CD14-positive monocyte (primary cell): ENCODE results near the gene MTX1. TPM values are rescaled to one million over a fixed set of nuclear protein-coding genes. Genes with fewer than 3 reads are reported as not detected.

ENCODE experiments used
- DNase-seq, 3 donors: peaks; one replicate each; pipeline ENCODE4 v3.0.0-alpha.2; 2011 to 2022
- H2AFZ ChIP-seq: 2 replicates; pipeline ENCODE4 v1.6.0; 2012; ENCODE audit warnings: mild to moderate bottlenecking, low read depth, low read length, inconsistent platforms; ENCODE audit not compliant: insufficient read depth, poor library complexity, severe bottlenecking
- H3K27ac ChIP-seq, 2 donors: 1 replicate in 1 of 2; 2 replicates in 1 of 2; pipeline ENCODE4 v1.5.1; 2012 to 2013; ENCODE audit warnings: low read length in 2 of 2, control low read depth in 1 of 2, inconsistent platforms in 1 of 2, low read depth in 1 of 2, mild to moderate bottlenecking in 1 of 2
- H3K27me3 ChIP-seq, 2 donors: one replicate each; pipeline versions ENCODE4 v1.6.0 to v1.6.1; 2011 to 2013; ENCODE audit warnings: low read length in 2 of 2; ENCODE audit not compliant: control insufficient read depth in 2 of 2, insufficient read depth in 2 of 2
- H3K36me3 ChIP-seq, 2 donors: replicated peaks in 1 of 2; 1 replicate in 1 of 2; 2 replicates in 1 of 2; pipeline versions ENCODE4 v1.5.1 to v1.6.1; 2012 to 2013; ENCODE audit warnings: low read length in 2 of 2, control low read depth in 1 of 2, inconsistent platforms in 1 of 2, mild to moderate bottlenecking in 1 of 2; ENCODE audit not compliant: insufficient read depth in 2 of 2, control insufficient read depth in 1 of 2
- H3K4me1 ChIP-seq, 2 donors: 1 replicate in 1 of 2; 2 replicates in 1 of 2; pipeline versions ENCODE4 v1.5.1 to v1.6.1; 2012 to 2013; ENCODE audit warnings: low read length in 2 of 2, control low read depth in 1 of 2, inconsistent platforms in 1 of 2, mild to moderate bottlenecking in 1 of 2, moderate library complexity in 1 of 2; ENCODE audit not compliant: insufficient read depth in 2 of 2, control insufficient read depth in 1 of 2
- H3K4me2 ChIP-seq: replicated peaks from 2 replicates; pipeline ENCODE3; 2012; ENCODE audit warnings: low read length, moderate library complexity, mild to moderate bottlenecking; ENCODE audit not compliant: poor library complexity, severe bottlenecking; ENCODE audit errors: extremely low read depth
- H3K4me3 ChIP-seq, 3 experiments: fragments of 200-600 bp in 1 of 3; sonication (generic) in 1 of 3; replicated peaks in 1 of 3; 1 replicate in 2 of 3; 2 replicates in 1 of 3; pipeline ENCODE4 v1.5.1; 2011 to 2013; ENCODE audit warnings: low read length in 3 of 3, mild to moderate bottlenecking in 3 of 3, control low read depth in 2 of 3, low read depth in 2 of 3, inconsistent platforms in 1 of 3, moderate library complexity in 1 of 3
- H3K79me2 ChIP-seq: 2 replicates; pipeline ENCODE4 v1.6.0; 2012; ENCODE audit warnings: mild to moderate bottlenecking, control low read depth, inconsistent platforms, low read length, moderate library complexity; ENCODE audit not compliant: insufficient read depth
- H3K9ac ChIP-seq: 2 replicates; pipeline ENCODE4 v1.6.0; 2017; ENCODE audit warnings: low read length, mild to moderate bottlenecking; ENCODE audit not compliant: insufficient read depth, poor library complexity, severe bottlenecking
- H3K9me3 ChIP-seq, 2 donors: replicated peaks in 1 of 2; 1 replicate in 1 of 2; 2 replicates in 1 of 2; pipeline versions ENCODE4 v1.5.1 to v1.6.1; 2012 to 2013; ENCODE audit warnings: low read length in 2 of 2, control low read depth in 1 of 2; ENCODE audit not compliant: control insufficient read depth in 1 of 2, insufficient read depth in 1 of 2
- H4K20me1 ChIP-seq: 2 replicates; pipeline ENCODE4 v1.6.0; 2012; ENCODE audit warnings: mild to moderate bottlenecking, low read length, control low read depth, moderate library complexity; ENCODE audit not compliant: insufficient read depth
- H3K27ac Mint-ChIP-seq, 7 donors: one replicate each; pipeline ENCODE4 v1.8.0; 2020; ENCODE audit warnings: mild to moderate bottlenecking in 7 of 7, mixed read lengths in 7 of 7, moderate library complexity in 6 of 7, inconsistent platforms in 2 of 7
- H3K27me3 Mint-ChIP-seq, 3 donors: one replicate each; pipeline ENCODE4 v1.8.0; 2021 to 2022; ENCODE audit warnings: low read depth in 3 of 3, mild to moderate bottlenecking in 3 of 3, mixed read lengths in 3 of 3, moderate library complexity in 3 of 3, inconsistent platforms in 1 of 3
- H3K36me3 Mint-ChIP-seq, 2 donors: one replicate each; pipeline ENCODE4 v1.8.0; 2020; ENCODE audit warnings: mixed read lengths in 2 of 2, inconsistent platforms in 1 of 2, mild to moderate bottlenecking in 1 of 2
- H3K4me1 Mint-ChIP-seq: one replicate; pipeline ENCODE4 v1.8.0; 2020; ENCODE audit warnings: mild to moderate bottlenecking, mixed read lengths
- H3K4me3 Mint-ChIP-seq, 2 donors: one replicate each; pipeline ENCODE4 v1.8.0; 2020; ENCODE audit warnings: mild to moderate bottlenecking in 2 of 2, mixed read lengths in 2 of 2, moderate library complexity in 1 of 2
- H3K9me3 Mint-ChIP-seq, 7 donors: one replicate each; pipeline ENCODE4 v1.8.0; 2020 to 2022; ENCODE audit warnings: mixed read lengths in 7 of 7, mild to moderate bottlenecking in 6 of 7, moderate library complexity in 6 of 7, inconsistent platforms in 2 of 7
- WGBS: methylation state at CpG from one replicate; pipeline ENCODE4 v1.1.5; 2013; ENCODE audit warnings: missing lambda C conversion rate; ENCODE audit not compliant: insufficient coverage; 5-methylcytosine and 5-hydroxymethylcytosine counted together
- intact Hi-C, 2 donors: fragments of 100-400 bp; cut with micrococcal nuclease; formaldehyde crosslinking; loops; one replicate each; pipeline versions ENCODE4 v1.15.0 to v1.15.1; 2023
- polyA plus RNA-seq, 3 donors: library from polyadenylated mRNA; depleted of rRNA in 1 of 3; unstranded in 2 of 3; stranded (reverse) in 1 of 3; fragments of 300-500 nt in 2 of 3; fragments of >200 nt in 1 of 3; fragmentation: Illumina TruSeq in 2 of 3; gene quantifications; 1 replicate in 2 of 3; 2 replicates in 1 of 3; pipeline ENCODE4 v1.2.3, GENCODE V29; 2012 to 2021
- TF ChIP-seq, protein P1 (sequence below): fragments of 200-600 bp; IDR thresholded peaks from one replicate; pipeline ENCODE4 v1.8.0; 2022; ENCODE audit warnings: antibody characterized with exemption, mild to moderate bottlenecking

The MTX1 gene
- polyA plus RNA-seq, 3 donors = 79.7 to 101 (median 86.0) TPM

DNA sequence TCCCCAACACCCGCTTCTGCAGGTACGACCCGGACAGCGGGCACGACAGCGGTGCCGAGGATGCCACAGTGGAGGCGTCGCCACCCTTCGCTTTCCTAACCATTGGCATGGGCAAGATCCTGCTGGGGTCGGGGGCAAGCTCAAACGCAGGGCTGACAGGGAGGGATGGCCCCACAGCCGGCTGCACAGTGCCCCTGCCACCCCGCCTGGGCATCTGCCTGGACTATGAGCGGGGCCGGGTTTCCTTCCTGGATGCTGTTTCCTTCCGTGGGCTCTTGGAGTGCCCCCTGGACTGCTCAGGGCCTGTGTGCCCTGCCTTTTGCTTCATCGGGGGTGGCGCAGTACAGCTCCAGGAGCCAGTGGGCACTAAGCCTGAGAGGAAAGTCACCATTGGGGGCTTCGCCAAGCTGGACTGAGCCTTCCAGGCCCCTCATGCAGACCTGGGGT, 24.7 kb upstream of the MTX1 start:
- Histone ChIP-seq H3K27me3 (no peaks in the 10 kb centered on the region), H3K4me1 (peaks cover 20 to 24% of the 10 kb centered on the region in 2 donors), H3K27ac (no peak overlapping the region), H3K36me3 (no peaks in the 10 kb centered on the region), H3K4me3 (no peak overlapping the region), H3K9me3 (no peaks in the 10 kb centered on the region), H3K9ac (no peak overlapping the region), H4K20me1 (no peaks in the 10 kb centered on the region), H3K4me2 (no peak overlapping the region), H2AFZ (no peak overlapping the region), H3K79me2 (no peaks in the 10 kb centered on the region)
- Mint-ChIP-seq H3K4me3 (no peak overlapping the region), H3K36me3 (peaks cover 0 to 3% of the 10 kb centered on the region in 2 donors), H3K27ac (no peak overlapping the region), H3K9me3 (no peaks in the 10 kb centered on the region), H3K27me3 (peaks cover 4 to 17% (median 9%) of the 10 kb centered on the region in 3 donors), H3K4me1 (peaks cover 22% of the 10 kb centered on the region)
- DNase-seq = no peak
- WGBS = 94% methylated on average over 20 of the region's 20 CpGs
- intact Hi-C loops = no loop called here
- TF ChIP-seq, protein P1, sequence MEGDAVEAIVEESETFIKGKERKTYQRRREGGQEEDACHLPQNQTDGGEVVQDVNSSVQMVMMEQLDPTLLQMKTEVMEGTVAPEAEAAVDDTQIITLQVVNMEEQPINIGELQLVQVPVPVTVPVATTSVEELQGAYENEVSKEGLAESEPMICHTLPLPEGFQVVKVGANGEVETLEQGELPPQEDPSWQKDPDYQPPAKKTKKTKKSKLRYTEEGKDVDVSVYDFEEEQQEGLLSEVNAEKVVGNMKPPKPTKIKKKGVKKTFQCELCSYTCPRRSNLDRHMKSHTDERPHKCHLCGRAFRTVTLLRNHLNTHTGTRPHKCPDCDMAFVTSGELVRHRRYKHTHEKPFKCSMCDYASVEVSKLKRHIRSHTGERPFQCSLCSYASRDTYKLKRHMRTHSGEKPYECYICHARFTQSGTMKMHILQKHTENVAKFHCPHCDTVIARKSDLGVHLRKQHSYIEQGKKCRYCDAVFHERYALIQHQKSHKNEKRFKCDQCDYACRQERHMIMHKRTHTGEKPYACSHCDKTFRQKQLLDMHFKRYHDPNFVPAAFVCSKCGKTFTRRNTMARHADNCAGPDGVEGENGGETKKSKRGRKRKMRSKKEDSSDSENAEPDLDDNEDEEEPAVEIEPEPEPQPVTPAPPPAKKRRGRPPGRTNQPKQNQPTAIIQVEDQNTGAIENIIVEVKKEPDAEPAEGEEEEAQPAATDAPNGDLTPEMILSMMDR = no peak

DNA sequence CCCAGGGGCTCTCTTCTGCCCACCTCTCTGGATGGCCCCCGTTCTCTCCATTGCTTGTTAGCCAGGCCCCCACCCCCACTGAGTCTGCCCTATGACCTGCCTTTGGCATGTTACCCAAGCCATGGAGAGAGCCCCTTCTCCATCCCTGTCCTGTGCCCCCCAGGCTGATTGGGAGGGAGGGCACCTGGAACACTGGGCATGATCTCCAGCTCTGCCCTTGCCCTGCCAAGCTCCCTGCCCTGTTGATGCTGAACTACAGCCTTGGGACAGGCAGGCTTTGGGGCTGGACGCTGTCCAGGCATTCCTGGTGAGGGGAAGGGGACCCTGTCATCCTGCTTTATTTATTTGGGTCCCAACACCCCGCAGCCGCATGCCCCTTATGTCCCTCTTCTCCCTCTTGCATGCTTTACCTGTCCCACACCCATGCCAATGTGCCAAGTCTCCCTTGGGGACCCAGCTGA, 24.1 kb upstream of the MTX1 start:
- Mint-ChIP-seq H3K27ac (no peak overlapping the region), H3K36me3 (peaks cover 0 to 3% of the 10 kb centered on the region in 2 donors), H3K9me3 (no peaks in the 10 kb centered on the region), H3K4me1 (peaks cover 16% of the 10 kb centered on the region), H3K27me3 (peaks cover 4 to 17% (median 9%) of the 10 kb centered on the region in 3 donors), H3K4me3 (no peak overlapping the region)
- peak overlapping the region in 1 of 2 donors; percentile 52 for H3K27ac ChIP-seq
- no peaks in the 10 kb centered on the region for H3K9me3 ChIP-seq
- no peak overlapping the region for H2AFZ ChIP-seq
- no peaks in the 10 kb centered on the region for H3K79me2 ChIP-seq
- no peaks in the 10 kb centered on the region for H4K20me1 ChIP-seq
- no peak overlapping the region for H3K4me3 ChIP-seq
- 100% methylated on average over 1 of the region's 4 CpGs for WGBS
- peak in 1 of 3 donors; percentile 7 for DNase-seq
- H3K9ac ChIP-seq = no peak overlapping the region
- H3K36me3 ChIP-seq = no peaks in the 10 kb centered on the region
- H3K27me3 ChIP-seq = no peaks in the 10 kb centered on the region
- H3K4me2 ChIP-seq = no peak overlapping the region
- peaks cover 16 to 18% of the 10 kb centered on the region in 2 donors for H3K4me1 ChIP-seq
- TF ChIP-seq, protein P1 = no peak
- intact Hi-C loops = no loop called here
